GM12865 (cell line): Measurements from ENCODE around the gene PTGR3.

Experiments
- DNase-seq: peaks from one replicate; pipeline ENCODE4 v3.0.0; 2010; ENCODE audit warnings: low read depth
- H3K4me3 ChIP-seq: 2 replicates; pipeline ENCODE4 v1.5.1; 2011; ENCODE audit warnings: mild to moderate bottlenecking, low read depth, low read length, control low read depth
- CTCF ChIP-seq: IDR thresholded peaks from 2 replicates; pipeline ENCODE4 v1.5.1; 2011; ENCODE audit warnings: low read length, control low read depth, low read depth, inconsistent platforms; ENCODE audit not compliant: insufficient read depth; ENCODE audit errors: missing control alignments

Gene PTGR3

GRCh38 chr18:75211002-75211621, 2.2 kb upstream of the PTGR3 start:
- DNase-seq: peak; percentile 42
- H3K4me3 ChIP-seq: peak overlapping the region; percentile 93
- no peak for TF ChIP-seq CTCF

- TF ChIP-seq CTCF: no peak
- DNase-seq: peak; percentile 90
- peak within 1 kb of the TSS; percentile 93 for H3K4me3 ChIP-seq
Measured at GRCh38 chr18:75210274-75211001, 1.5 kb upstream of the PTGR3 start, which contains the start of gene TSHZ1. Gene TSHZ1 (plus strand): TSS chr18:75210797. CDS start chr18:75211877, 1,080 bp downstream.

- DNase-seq: no peak
- H3K4me3 ChIP-seq: peak overlapping the region; percentile 93
Measured at GRCh38 chr18:75209951-75210258, 966 bp upstream of the PTGR3 start.

GRCh38 chr18:75208836-75209128, 157 bp downstream of the PTGR3 start:
- no peak for TF ChIP-seq CTCF
- peak overlapping the region; percentile 80 for H3K4me3 ChIP-seq
- no peak for DNase-seq

More at GRCh38 chr18:75209951-75210258, 966 bp upstream of the PTGR3 start:
- TF ChIP-seq CTCF: no peak

GRCh38 chr18:75208155-75208835, 644 bp downstream of the PTGR3 start:
- H3K4me3 ChIP-seq: peak overlapping the region; percentile 80
- DNase-seq: peak; percentile 62
- TF ChIP-seq CTCF: no peak

GRCh38 chr18:75207310-75208154, 1.4 kb downstream of the PTGR3 start:
- H3K4me3 ChIP-seq: peak overlapping the region; percentile 80
- peak; percentile 62 for DNase-seq
- no peak for TF ChIP-seq CTCF
